ENCODE results near the gene FAM227A. TPM values are rescaled to one million over a fixed set of nuclear protein-coding genes. Genes with fewer than 3 reads are reported as not detected.

Gene FAM227A
- total RNA-seq, 1 experiment from 2014 or later = 1.8 TPM

- DNase-seq (ENCODE audit: low read depth, low spot score) = peak; percentile 87
- in situ Hi-C loops (cut with HindIII; ENCODE audit: low pct_unique_long_range_greater_than_20kb, low sequenced_read_pairs) = no loop called here
Observed at GRCh38 chr22:38569972-38570778, 86.0 kb downstream of the FAM227A start, which contains the start of gene DMC1. Gene DMC1, minus strand, starts transcription at chr22:38570183. Its CDS starts 1,927 bp downstream, at chr22:38568256.

- in situ Hi-C loops (cut with HindIII; ENCODE audit: low pct_unique_long_range_greater_than_20kb, low sequenced_read_pairs) = no loop called here
- DNase-seq (ENCODE audit: low read depth, low spot score) = no peak
Observed at GRCh38 chr22:38569181-38569971, 86.8 kb downstream of the FAM227A start.

- no peak for DNase-seq (ENCODE audit: low read depth, low spot score)
- in situ Hi-C loops (cut with HindIII; ENCODE audit: low pct_unique_long_range_greater_than_20kb, low sequenced_read_pairs) = no loop called here
Observed at GRCh38 chr22:38567531-38568285, 88.5 kb downstream of the FAM227A start.

- in situ Hi-C loops (cut with HindIII; ENCODE audit: low pct_unique_long_range_greater_than_20kb, low sequenced_read_pairs) = no loop called here
- DNase-seq (ENCODE audit: low read depth, low spot score) = no peak
Observed at GRCh38 chr22:38566726-38567504, 89.3 kb downstream of the FAM227A start.

- in situ Hi-C loops (cut with HindIII; ENCODE audit: low pct_unique_long_range_greater_than_20kb, low sequenced_read_pairs) = no loop called here
- no peak for DNase-seq (ENCODE audit: low read depth, low spot score)
Observed at GRCh38 chr22:38565441-38565840, 90.8 kb downstream of the FAM227A start.

- DNase-seq (ENCODE audit: low read depth, low spot score) = no peak
- in situ Hi-C loops (cut with HindIII; ENCODE audit: low pct_unique_long_range_greater_than_20kb, low sequenced_read_pairs) = no loop called here
Observed at GRCh38 chr22:38564669-38565068, 91.5 kb downstream of the FAM227A start.

GRCh38 chr22:38554281-38554680, 101.9 kb downstream of the FAM227A start:
- no peak for DNase-seq (ENCODE audit: low read depth, low spot score)
- in situ Hi-C loops (cut with HindIII; ENCODE audit: low pct_unique_long_range_greater_than_20kb, low sequenced_read_pairs) = no loop called here

- in situ Hi-C loops (cut with HindIII; ENCODE audit: low pct_unique_long_range_greater_than_20kb, low sequenced_read_pairs) = no loop called here
- DNase-seq (ENCODE audit: low read depth, low spot score) = no peak
Observed at GRCh38 chr22:38549101-38549894, 106.9 kb downstream of the FAM227A start.

GRCh38 chr22:38540701-38541100, 115.5 kb downstream of the FAM227A start:
- DNase-seq (ENCODE audit: low read depth, low spot score) = no peak
- in situ Hi-C loops (cut with HindIII; ENCODE audit: low pct_unique_long_range_greater_than_20kb, low sequenced_read_pairs) = no loop called here

GRCh38 chr22:38531251-38531938, 124.8 kb downstream of the FAM227A start:
- in situ Hi-C loops (cut with HindIII; ENCODE audit: low pct_unique_long_range_greater_than_20kb, low sequenced_read_pairs) = no loop called here

More at GRCh38 chr22:38531251-38531938, 124.8 kb downstream of the FAM227A start:
- DNase-seq (ENCODE audit: low read depth, low spot score) = no peak

Other genes starting within 250 kb of the FAM227A start
- gene KCNJ4, start 201.2 kb downstream of the FAM227A start, total RNA-seq (2014; rRNA removed; shearing (Covaris generic)) = 0.16 and 0.29 TPM in 2 replicates
- 61.9 and 64.9 TPM in 2 replicates for gene KDELR3, start 188.3 kb downstream of the FAM227A start, total RNA-seq (2014; rRNA removed; shearing (Covaris generic))
- gene DDX17, start 150.1 kb downstream of the FAM227A start, total RNA-seq (2014; rRNA removed; shearing (Covaris generic)) = 308 and 397 TPM in 2 replicates
- 0.45 TPM in 1 of 2 replicates, not detected in the other for gene DMC1, start 86.2 kb downstream of the FAM227A start, total RNA-seq (2014; rRNA removed; shearing (Covaris generic))
- 12.1 and 14.9 TPM in 2 replicates for gene CBY1, start 246 bp upstream of the FAM227A start, total RNA-seq (2014; rRNA removed; shearing (Covaris generic))
- gene TOMM22, start 25.6 kb upstream of the FAM227A start, total RNA-seq (2014; rRNA removed; shearing (Covaris generic)) = 78.4 and 102 TPM in 2 replicates
- 71.0 and 84.2 TPM in 2 replicates for gene JOSD1, start 44.6 kb upstream of the FAM227A start, total RNA-seq (2014; rRNA removed; shearing (Covaris generic))
- 16.1 and 27.1 TPM in 2 replicates for gene GTPBP1, start 49.6 kb upstream of the FAM227A start, total RNA-seq (2014; rRNA removed; shearing (Covaris generic))
- 30.0 and 30.7 TPM in 2 replicates for gene SUN2, start 99.6 kb upstream of the FAM227A start, total RNA-seq (2014; rRNA removed; shearing (Covaris generic))
- gene DNAL4, start 137.8 kb upstream of the FAM227A start, total RNA-seq (2014; rRNA removed; shearing (Covaris generic)) = 14.4 and 16.7 TPM in 2 replicates
- gene NPTXR, start 187.6 kb upstream of the FAM227A start, total RNA-seq (2014; rRNA removed; shearing (Covaris generic)) = 2.0 and 2.4 TPM in 2 replicates
- 38.1 and 40.7 TPM in 2 replicates for gene CBX6, start 215.8 kb upstream of the FAM227A start, total RNA-seq (2014; rRNA removed; shearing (Covaris generic))

Measured in SK-MEL-5 (cell line).